H1 (cell line): ENCODE measurements around the gene RYR3. TPM values are rescaled to one million over a fixed set of nuclear protein-coding genes. Genes with fewer than 3 reads are reported as not detected.

Source experiments
- CTCF ChIA-PET: fragments of 300-600 bp; sonication (Branson Sonifier 250); formaldehyde crosslinking; loops from one replicate; lab custom pipeline; 2021; ENCODE audit not compliant: partially characterized antibody; lab: Charles Lee
- POLR2A ChIA-PET: fragments of 300-600 bp; sonication (Branson Sonifier 250); formaldehyde crosslinking; loops from one replicate; lab custom pipeline; 2021; ENCODE audit warnings: inconsistent platforms; ENCODE audit not compliant: partially characterized antibody; lab: Charles Lee
- DNase-seq, 2 experiments: peaks; one replicate each; pipeline versions ENCODE4 v3.0.0 to v3.0.0-alpha.2; 2010 to 2022; ENCODE audit warnings: low spot score in 2 of 2, low read depth in 1 of 2, mixed read lengths in 1 of 2
- FAIRE-seq: peaks from 2 replicates; lab custom pipeline; 2011; peaks lifted over from hg19 to GRCh38; lab: Jason Lieb, UNC
- H2AFZ ChIP-seq: 2 replicates; pipeline ENCODE4 v1.8.1; 2012; ENCODE audit warnings: low read length, inconsistent platforms
- H2AK5ac ChIP-seq: 2 replicates; pipeline ENCODE4 v1.6.1; 2013; ENCODE audit warnings: low read depth, low read length
- H2BK120ac ChIP-seq: replicated peaks from 2 replicates; pipeline ENCODE3; 2013; ENCODE audit warnings: low read depth, low read length, inconsistent platforms
- H2BK12ac ChIP-seq: 2 replicates; pipeline ENCODE4 v1.6.1; 2013; ENCODE audit warnings: low read depth, low read length
- H2BK15ac ChIP-seq: 2 replicates; pipeline ENCODE4 v1.6.1; 2013; ENCODE audit warnings: low read length
- H2BK20ac ChIP-seq: 2 replicates; pipeline ENCODE4 v1.6.1; 2013; ENCODE audit warnings: low read length
- H2BK5ac ChIP-seq: 2 replicates; pipeline ENCODE4 v1.6.1; 2013; ENCODE audit warnings: low read depth, low read length
- H3K14ac ChIP-seq: 2 replicates; pipeline ENCODE4 v1.6.1; 2013; ENCODE audit warnings: inconsistent platforms; ENCODE audit not compliant: insufficient read length
- H3K18ac ChIP-seq: 2 replicates; pipeline ENCODE4 v1.6.1; 2013; ENCODE audit warnings: low read length; ENCODE audit errors: extremely low read depth
- H3K23ac ChIP-seq: 2 replicates; pipeline ENCODE4 v1.6.1; 2013; ENCODE audit warnings: inconsistent platforms; ENCODE audit not compliant: insufficient read length
- H3K23me2 ChIP-seq: 2 replicates; pipeline ENCODE4 v1.6.1; 2013; ENCODE audit warnings: low read depth, low read length
- H3K27ac ChIP-seq: 2 replicates; pipeline ENCODE4 v1.6.1; 2011; ENCODE audit warnings: low read depth, low read length, inconsistent platforms
- H3K27me3 ChIP-seq, 4 experiments: replicated peaks in 1 of 4; 1 replicate in 1 of 4; 2 replicates in 3 of 4; pipeline versions ENCODE4 v1.6.1 to v1.8.1; 2011 to 2013; ENCODE audit warnings: low read length in 3 of 4, mild to moderate bottlenecking in 3 of 4, inconsistent platforms in 2 of 4, mixed read lengths in 2 of 4, moderate library complexity in 1 of 4; ENCODE audit not compliant: control insufficient read depth in 3 of 4, insufficient read depth in 3 of 4; ENCODE audit errors: extremely low read depth in 1 of 4
- H3K36me3 ChIP-seq, 4 experiments: 2 replicates each; pipeline versions ENCODE4 v1.6.1 to v1.8.1; 2011 to 2013; ENCODE audit warnings: mild to moderate bottlenecking in 4 of 4, low read length in 3 of 4, moderate library complexity in 2 of 4, control low read depth in 1 of 4, inconsistent platforms in 1 of 4; ENCODE audit not compliant: insufficient read depth in 4 of 4, control insufficient read depth in 2 of 4
- H3K4ac ChIP-seq: replicated peaks from 2 replicates; pipeline ENCODE3; 2013; ENCODE audit warnings: low read length, low read depth, mixed read lengths, inconsistent platforms; ENCODE audit not compliant: insufficient read length
- H3K4me1 ChIP-seq, 4 experiments: replicated peaks in 1 of 4; 1 replicate in 1 of 4; 2 replicates in 3 of 4; pipeline versions ENCODE4 v1.6.1 to v1.8.1; 2011 to 2013; ENCODE audit warnings: low read length in 3 of 4, inconsistent platforms in 2 of 4, mixed read lengths in 1 of 4; ENCODE audit not compliant: insufficient read depth in 4 of 4, control insufficient read depth in 3 of 4
- H3K4me2 ChIP-seq, 2 experiments: 2 replicates each; pipeline versions ENCODE4 v1.6.1 to v1.8.1; 2011 to 2013; ENCODE audit warnings: low read depth in 2 of 2, low read length in 2 of 2, control low read depth in 1 of 2, inconsistent platforms in 1 of 2, mild to moderate bottlenecking in 1 of 2; ENCODE audit not compliant: insufficient read depth in 1 of 2
- H3K4me3 ChIP-seq, 4 experiments: fragments of 200-600, 300-600 bp in 1 of 4; sonication (generic), shearing (Covaris generic), sonication (Bioruptor Twin) in 1 of 4; 2 replicates each; pipeline versions ENCODE4 v1.5.1 to v1.8.1; 2011 to 2016; ENCODE audit warnings: low read length in 4 of 4, low read depth in 3 of 4, control low read depth in 2 of 4, inconsistent platforms in 2 of 4, mild to moderate bottlenecking in 2 of 4, mixed read lengths in 1 of 4, moderate library complexity in 1 of 4; ENCODE audit not compliant: insufficient read depth in 2 of 4; ENCODE audit errors: extremely low read depth in 1 of 4
- H3K56ac ChIP-seq: replicated peaks from 2 replicates; pipeline ENCODE3; 2013; ENCODE audit warnings: low read depth, mild to moderate bottlenecking, mixed read lengths, low read length, inconsistent platforms; ENCODE audit not compliant: insufficient read length
- H3K79me1 ChIP-seq: 2 replicates; pipeline ENCODE4 v1.6.1; 2013; ENCODE audit warnings: low read depth, low read length, control low read depth
- H3K79me2 ChIP-seq, 2 experiments: 2 replicates each; pipeline versions ENCODE4 v1.6.1 to v1.8.1; 2012 to 2013; ENCODE audit warnings: low read length in 2 of 2, mild to moderate bottlenecking in 2 of 2, inconsistent platforms in 1 of 2; ENCODE audit not compliant: insufficient read depth in 2 of 2, control insufficient read depth in 1 of 2
- H3K9ac ChIP-seq, 4 experiments: replicated peaks in 1 of 4; 1 replicate in 1 of 4; 2 replicates in 3 of 4; pipeline versions ENCODE4 v1.6.1 to v1.8.1; 2011 to 2013; ENCODE audit warnings: low read depth in 3 of 4, low read length in 3 of 4, control low read depth in 2 of 4, mild to moderate bottlenecking in 2 of 4, moderate library complexity in 2 of 4, inconsistent platforms in 1 of 4; ENCODE audit errors: extremely low read depth in 1 of 4
- H3K9me3 ChIP-seq, 2 experiments: 2 replicates each; pipeline versions ENCODE4 v1.6.1 to v1.8.1; 2012 to 2013; ENCODE audit warnings: mild to moderate bottlenecking in 2 of 2, moderate library complexity in 2 of 2, control low read depth in 1 of 2, inconsistent platforms in 1 of 2, low read depth in 1 of 2, low read length in 1 of 2, mixed read lengths in 1 of 2; ENCODE audit not compliant: insufficient read depth in 2 of 2
- H4K20me1 ChIP-seq, 2 experiments: replicated peaks in 1 of 2; 2 replicates each; pipeline versions ENCODE3 to v1.8.1; 2011 to 2013; ENCODE audit warnings: inconsistent platforms in 2 of 2, low read length in 2 of 2, mild to moderate bottlenecking in 1 of 2; ENCODE audit not compliant: insufficient read depth in 2 of 2, control insufficient read depth in 1 of 2
- H4K5ac ChIP-seq: 2 replicates; pipeline ENCODE4 v1.6.1; 2013; ENCODE audit warnings: low read length, low read depth, mixed read lengths, inconsistent platforms; ENCODE audit not compliant: insufficient read length
- H4K8ac ChIP-seq: 2 replicates; pipeline ENCODE4 v1.8.0; 2013; ENCODE audit warnings: mild to moderate bottlenecking, moderate library complexity, low read length, inconsistent platforms; ENCODE audit not compliant: insufficient read depth; ENCODE audit errors: extremely low read depth
- H4K91ac ChIP-seq: replicated peaks from 2 replicates; pipeline ENCODE3; 2013; ENCODE audit warnings: low read length, mixed read lengths, inconsistent platforms; ENCODE audit not compliant: insufficient read length
- CTBP2 ChIP-seq: IDR thresholded peaks from 2 replicates; pipeline ENCODE4 v1.7.0; 2011; ENCODE audit warnings: borderline replicate concordance, mild to moderate bottlenecking, moderate library complexity, mixed read lengths, low read length; ENCODE audit not compliant: insufficient read depth, insufficient read length
- EP300 ChIP-seq, 2 experiments: IDR thresholded peaks; 1 replicate in 1 of 2; 2 replicates in 1 of 2; pipeline ENCODE4 v1.6.1; 2011 to 2012; ENCODE audit warnings: low read depth in 2 of 2, low read length in 2 of 2, mild to moderate bottlenecking in 2 of 2, borderline replicate concordance in 1 of 2, inconsistent platforms in 1 of 2, moderate library complexity in 1 of 2
- POU5F1 ChIP-seq: IDR thresholded peaks from 2 replicates; pipeline ENCODE4 v1.6.1; 2011; ENCODE audit warnings: low read depth, mild to moderate bottlenecking, low read length, moderate library complexity
- RFX5 ChIP-seq: IDR thresholded peaks from 2 replicates; pipeline ENCODE4 v1.6.1; 2011; ENCODE audit warnings: low read depth, low read length, improper control_type of control experiment, borderline replicate concordance
- RXRA ChIP-seq: IDR thresholded peaks from 2 replicates; pipeline ENCODE4 v1.6.1; 2011; ENCODE audit warnings: low read depth, mild to moderate bottlenecking, low read length, moderate library complexity; ENCODE audit not compliant: insufficient read depth
- SP4 ChIP-seq: IDR thresholded peaks from 2 replicates; pipeline ENCODE4 v1.6.1; 2012; ENCODE audit warnings: low read length, inconsistent platforms
- WGBS, 2 experiments: shearing (Covaris generic) in 1 of 2; methylation state at CpG; one replicate each; pipeline versions ENCODE4 v1.1.6 to v1.1.7; 2013 to 2015; ENCODE audit warnings: low lambda C conversion rate in 2 of 2, mixed read lengths in 2 of 2, inconsistent platforms in 1 of 2, low coverage in 1 of 2, missing lambda C conversion rate in 1 of 2; ENCODE audit not compliant: insufficient replicate concordance in 2 of 2, insufficient coverage in 1 of 2, insufficient read length in 1 of 2; ENCODE audit errors: extremely low coverage in 1 of 2, missing lambda C conversion rate in 1 of 2; 5-methylcytosine and 5-hydroxymethylcytosine counted together
- polyA plus RNA-seq, 7 experiments: library from polyadenylated mRNA; depleted of rRNA in 3 of 7; stranded (reverse) in 5 of 7; unstranded in 2 of 7; fragments of >200 nt in 5 of 7; fragments of 200-250 nt in 2 of 7; gene quantifications; 1 replicate in 5 of 7; 2 replicates in 1 of 7; 4 replicates in 1 of 7; pipeline versions ENCODE4 v1.2.1 to v1.2.3, GENCODE V29; 2011 to 2013; ENCODE audit warnings: missing spikeins in 2 of 7, mixed read lengths in 2 of 7
- total RNA-seq: library from RNA; stranded (reverse); fragmentation: NEBNext Ultra II Directional; extraction: Animal tissue kit (Norgen Biotek cat#: 25700); gene quantifications from 2 replicates; pipeline ENCODE4 v1.2.1, GENCODE V29; 2021
- TF ChIP-seq, protein P1 (sequence below): IDR thresholded peaks from 2 replicates; pipeline ENCODE4 v1.6.1; 2011; ENCODE audit warnings: low read length, improper control_type of control experiment

RYR3 gene
- total and polyA plus RNA-seq, 2 of the 8 experiments (the other 6 are each of a cell fraction or from before 2014, with no cell fraction given) = 0.33 to 3.4 TPM

- DNase-seq = no peak
- Histone ChIP-seq H3K9ac (no peak overlapping the region), H3K9me3 (no peaks in the 10 kb centered on the region), H3K27me3 (no peaks in the 10 kb centered on the region; a peak in 1 of 7 replicates), H3K27ac (no peak overlapping the region), H4K5ac (no peak overlapping the region), H3K56ac (no peak overlapping the region), H4K20me1 (no peaks in the 10 kb centered on the region), H3K4me2 (no peak overlapping the region), H4K8ac (no peak overlapping the region), H2BK5ac (no peak overlapping the region), H2BK12ac (no peak overlapping the region), H2BK120ac (no peak overlapping the region), H2BK20ac (no peak overlapping the region), H3K36me3 (no peaks in the 10 kb centered on the region), H2AK5ac (no peak overlapping the region), H2BK15ac (no peak overlapping the region), H3K14ac (no peak overlapping the region), H3K18ac (no peak overlapping the region), H3K4ac (no peak overlapping the region), H3K4me1 (peaks cover 3 to 6% (median 5%) of the 10 kb centered on the region in 4 experiments; a peak in 5 of 7 replicates), H3K79me1 (no peaks in the 10 kb centered on the region), H3K23ac (no peak overlapping the region), H3K4me3 (no peak overlapping the region), H2AFZ (no peak overlapping the region), H3K79me2 (no peaks in the 10 kb centered on the region), H3K23me2 (no peaks in the 10 kb centered on the region), H4K91ac (no peak overlapping the region)
- ChIA-PET POLR2A (no interaction called here), CTCF (interaction anchor here (0.8 to 2.4 kb wide), 6 partner anchors 9 to 320 kb away, joined by 3 to 12 read pairs (median 4); no protein-coding TSS in a partner anchor)
- no peak for FAIRE-seq
- TF ChIP-seq, protein P1, sequence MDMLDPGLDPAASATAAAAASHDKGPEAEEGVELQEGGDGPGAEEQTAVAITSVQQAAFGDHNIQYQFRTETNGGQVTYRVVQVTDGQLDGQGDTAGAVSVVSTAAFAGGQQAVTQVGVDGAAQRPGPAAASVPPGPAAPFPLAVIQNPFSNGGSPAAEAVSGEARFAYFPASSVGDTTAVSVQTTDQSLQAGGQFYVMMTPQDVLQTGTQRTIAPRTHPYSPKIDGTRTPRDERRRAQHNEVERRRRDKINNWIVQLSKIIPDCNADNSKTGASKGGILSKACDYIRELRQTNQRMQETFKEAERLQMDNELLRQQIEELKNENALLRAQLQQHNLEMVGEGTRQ = no peak
- no peak for TF ChIP-seq EP300 (IDR thresholded peaks at IDR 0.05; ENCODE audit: borderline replicate concordance in 1 of 2, low read depth in 2 of 2, low read length in 2 of 2)
- TF ChIP-seq CTBP2 = no peak
- TF ChIP-seq RFX5 = no peak
- no peak for TF ChIP-seq POU5F1
- no peak for TF ChIP-seq SP4
- TF ChIP-seq RXRA = no peak
- 78% methylated on average over 10 of the region's 10 CpGs; no CpG with 5 or more reads in 1 of the 2 experiments for whole genome bisulfite sequencing, 2 experiments
These were observed 302.0 kb downstream of the RYR3 start for GRCh38 chr15:33612721-33613304.
